Peyer's patch (tissue), 4 donors: ENCODE measurements around the gene AP3D1. TPM values are rescaled to one million over a fixed set of nuclear protein-coding genes. Genes with fewer than 3 reads are reported as not detected.

Source experiments
- DNase-seq, 3 donors: peaks; one replicate each; pipeline ENCODE4 v3.0.0-alpha.2; 2017 to 2019
- H3K27ac ChIP-seq, 4 donors: fragments of 200-600 bp; sonication (generic); one replicate each; pipeline ENCODE4 v1.5.1; 2016 to 2019
- H3K27me3 ChIP-seq, 2 donors: fragments of 200-600 bp; sonication (generic); one replicate each; pipeline ENCODE4 v1.5.1; 2019
- H3K36me3 ChIP-seq, 3 donors: fragments of 200-600 bp; sonication (generic); one replicate each; pipeline ENCODE4 v1.5.1; 2016 to 2019
- H3K4me1 ChIP-seq, 4 donors: fragments of 200-600 bp; sonication (generic); one replicate each; pipeline ENCODE4 v1.5.1; 2016 to 2019
- H3K4me3 ChIP-seq, 4 donors: fragments of 200-600 bp; sonication (generic); 1 replicate in 3 of 4; 2 replicates in 1 of 4; pipeline ENCODE4 v1.5.1; 2016 to 2019; ENCODE audit warnings: mild to moderate bottlenecking in 1 of 4
- H3K9me3 ChIP-seq, 4 donors: fragments of 200-600 bp; sonication (generic); one replicate each; pipeline ENCODE4 v1.5.1; 2016 to 2019; ENCODE audit warnings: mild to moderate bottlenecking in 1 of 4
- CTCF ChIP-seq, 6 experiments: fragments of 450-650 bp in 4 of 6; fragments of 200-600 bp in 2 of 6; sonication (generic) in 1 of 6; IDR thresholded peaks; one replicate each; pipeline ENCODE4 v1.5.1; 2017 to 2019; ENCODE audit warnings: antibody characterized with exemption in 6 of 6, mild to moderate bottlenecking in 3 of 6, moderate library complexity in 1 of 6
- POLR2A ChIP-seq, 2 donors: fragments of 450-650 bp; IDR thresholded peaks; one replicate each; pipeline ENCODE4 v1.5.1; 2017; ENCODE audit warnings: antibody characterized with exemption in 2 of 2, mild to moderate bottlenecking in 2 of 2, moderate library complexity in 2 of 2
- total RNA-seq, 4 donors: library from RNA; depleted of rRNA; stranded (reverse); fragments of >200 nt; gene quantifications; one replicate each; pipeline ENCODE4 v1.1.0, GENCODE V29; 2016

Gene AP3D1
- total RNA-seq, 4 donors from 2014 or later = 104 to 136 (median 122) TPM

GRCh38 chr19:2121416-2122051 lies 29.8 kb downstream of the AP3D1 start:
- Histone ChIP-seq H3K9me3 (no peaks in the 10 kb centered on the region), H3K36me3 (peaks cover 0 to 100% (median 0%) of the 10 kb centered on the region in 3 donors), H3K27me3 (no peaks in the 10 kb centered on the region), H3K4me3 (no peak overlapping the region), H3K27ac (no peak overlapping the region), H3K4me1 (no peaks in the 10 kb centered on the region)
- no peak for DNase-seq
- no peak for TF ChIP-seq CTCF (IDR thresholded peaks at IDR 0.05)
- no peak for TF ChIP-seq POLR2A (IDR thresholded peaks at IDR 0.05)

GRCh38 chr19:2120821-2121220 lies 30.5 kb downstream of the AP3D1 start:
- TF ChIP-seq CTCF (IDR thresholded peaks at IDR 0.05) = no peak
- TF ChIP-seq POLR2A (IDR thresholded peaks at IDR 0.05) = no peak
- H3K9me3 ChIP-seq = no peaks in the 10 kb centered on the region
- no peaks in the 10 kb centered on the region for H3K4me1 ChIP-seq
- H3K27me3 ChIP-seq = no peaks in the 10 kb centered on the region
- H3K4me3 ChIP-seq = no peak overlapping the region
- H3K36me3 ChIP-seq = peaks cover 0 to 100% (median 0%) of the 10 kb centered on the region in 3 donors
- H3K27ac ChIP-seq = no peak overlapping the region
- DNase-seq = no peak

GRCh38 chr19:2119921-2120785 lies 31.2 kb downstream of the AP3D1 start:
- DNase-seq = no peak
- Histone ChIP-seq H3K36me3 (peaks cover 0 to 100% (median 0%) of the 10 kb centered on the region in 3 donors), H3K27ac (no peak overlapping the region), H3K4me1 (no peaks in the 10 kb centered on the region), H3K27me3 (no peaks in the 10 kb centered on the region), H3K4me3 (no peak overlapping the region), H3K9me3 (no peaks in the 10 kb centered on the region)
- TF ChIP-seq CTCF (IDR thresholded peaks at IDR 0.05) = no peak
- no peak for TF ChIP-seq POLR2A (IDR thresholded peaks at IDR 0.05)

GRCh38 chr19:2118438-2118837 lies 32.9 kb downstream of the AP3D1 start:
- no peak overlapping the region for H3K27ac ChIP-seq
- no peaks in the 10 kb centered on the region for H3K9me3 ChIP-seq
- H3K36me3 ChIP-seq = peaks cover 0 to 100% (median 0%) of the 10 kb centered on the region in 3 donors
- TF ChIP-seq POLR2A (IDR thresholded peaks at IDR 0.05) (no peak), CTCF (IDR thresholded peaks at IDR 0.05) (no peak)
- no peak overlapping the region for H3K4me3 ChIP-seq
- no peaks in the 10 kb centered on the region for H3K4me1 ChIP-seq
- DNase-seq = no peak
- H3K27me3 ChIP-seq = no peaks in the 10 kb centered on the region

- TF ChIP-seq POLR2A (IDR thresholded peaks at IDR 0.05) (no peak), CTCF (IDR thresholded peaks at IDR 0.05) (no peak)
- Histone ChIP-seq H3K27ac (no peak overlapping the region), H3K4me1 (peaks cover 0 to 3% (median 0%) of the 10 kb centered on the region in 4 donors), H3K36me3 (peaks cover 0 to 100% (median 0%) of the 10 kb centered on the region in 3 donors), H3K27me3 (no peaks in the 10 kb centered on the region), H3K9me3 (no peaks in the 10 kb centered on the region), H3K4me3 (no peak overlapping the region)
- DNase-seq = no peak
Measured at GRCh38 chr19:2117215-2117960, 34.0 kb downstream of the AP3D1 start.
